ENCODE measurements around the gene HSD17B13.

The HSD17B13 gene

DNA sequence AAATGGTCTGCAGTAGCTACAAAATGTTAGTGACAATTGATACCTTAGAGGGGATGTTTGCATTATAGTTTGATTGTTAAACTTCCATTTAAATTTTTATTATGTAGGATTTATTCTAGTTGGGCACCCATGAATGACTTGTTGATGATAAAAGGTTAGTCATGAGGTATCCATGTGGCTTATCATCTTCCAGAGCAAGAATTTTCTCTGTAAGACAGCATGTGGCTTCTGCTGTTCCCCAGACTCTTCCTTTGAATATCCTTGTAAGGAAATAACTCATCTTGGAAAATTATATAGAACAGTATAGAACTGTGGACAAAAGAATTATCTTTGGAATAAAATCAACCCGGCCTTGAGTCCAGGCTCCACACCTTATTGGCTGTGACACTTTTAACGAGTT, 62.2 kb downstream of the HSD17B13 start:
- DNase-seq, result no peak

DNA sequence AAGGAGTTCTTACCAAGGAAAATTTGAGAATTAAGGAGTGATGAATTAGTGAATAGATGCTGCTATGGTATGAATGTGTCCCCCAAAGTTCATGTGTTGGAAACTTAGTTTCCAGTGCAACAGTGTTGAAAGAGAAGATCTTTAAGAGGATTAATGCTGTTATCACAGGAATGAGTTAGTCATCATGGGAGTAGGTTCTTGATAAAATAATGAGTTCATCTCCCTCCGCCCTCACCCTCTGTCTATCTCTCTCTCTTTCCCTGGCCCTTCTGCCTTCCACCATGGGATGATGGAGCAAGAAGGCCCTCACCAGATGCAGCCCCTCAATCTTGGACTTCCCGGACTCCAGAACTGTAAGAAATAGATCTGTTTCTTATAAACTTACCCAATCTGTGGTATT, 64.0 kb downstream of the HSD17B13 start:
- no peak for DNase-seq

- DNase-seq, result no peak
Observed at GRCh38 chr4:87257523-87257922, 65.2 kb downstream of the HSD17B13 start.

DNA sequence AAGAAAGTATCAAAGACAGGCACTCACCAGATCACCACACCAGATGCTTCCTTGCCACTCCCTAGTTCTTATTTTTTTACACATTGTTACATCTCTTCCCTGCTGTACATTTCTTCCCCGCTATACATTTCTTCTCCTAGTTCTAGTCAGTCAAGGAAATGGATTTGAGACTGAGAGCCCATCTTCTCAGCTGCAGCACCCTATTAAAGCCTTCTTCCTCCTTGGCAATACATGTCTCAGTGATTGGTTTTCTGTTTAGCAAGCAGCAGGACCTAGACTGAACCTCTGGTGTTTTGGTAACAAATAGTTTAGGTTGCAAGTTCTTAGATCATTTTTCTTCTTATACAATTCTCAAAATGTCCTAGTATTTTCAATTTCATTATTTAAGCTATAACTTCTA, 66.9 kb downstream of the HSD17B13 start:
- DNase-seq, result no peak

All from NCI-H1694 treated with DMSO at 0.1 percent for 48 hours (cell line).